Mesenchymal stem cell (in vitro differentiated cells and primary cell): ENCODE measurements around the gene CAMTA1.

Experiments
- DNase-seq: peaks from one replicate; pipeline ENCODE4 v3.0.0-alpha.2; 2013
- H2AFZ ChIP-seq: one replicate; pipeline ENCODE4 v1.6.1; 2013; ENCODE audit warnings: low read depth, mild to moderate bottlenecking, control low read depth, inconsistent platforms, low read length, moderate library complexity
- H2AK5ac ChIP-seq: 2 replicates; pipeline ENCODE4 v1.6.1; 2013; ENCODE audit warnings: low read length, moderate library complexity, mild to moderate bottlenecking, inconsistent platforms; ENCODE audit not compliant: severe bottlenecking
- H2BK120ac ChIP-seq: one replicate; pipeline ENCODE4 v1.6.1; 2013; ENCODE audit warnings: low read depth, mild to moderate bottlenecking, inconsistent platforms, low read length, moderate library complexity
- H2BK12ac ChIP-seq, 2 experiments: one replicate each; pipeline ENCODE4 v1.6.1; 2013; ENCODE audit warnings: inconsistent platforms in 2 of 2, low read length in 2 of 2, mild to moderate bottlenecking in 2 of 2, moderate library complexity in 2 of 2, control low read depth in 1 of 2
- H2BK15ac ChIP-seq: one replicate; pipeline ENCODE4 v1.6.1; 2013; ENCODE audit warnings: mild to moderate bottlenecking, low read depth, inconsistent platforms; ENCODE audit not compliant: poor library complexity, severe bottlenecking
- H2BK5ac ChIP-seq: 2 replicates; pipeline ENCODE4 v1.6.1; 2013; ENCODE audit warnings: low read depth, mild to moderate bottlenecking, low read length, control low read depth, inconsistent platforms; ENCODE audit not compliant: poor library complexity, severe bottlenecking
- H3K14ac ChIP-seq, 2 experiments: one replicate each; pipeline ENCODE4 v1.6.1; 2013; ENCODE audit warnings: inconsistent platforms in 2 of 2, low read length in 2 of 2, control low read depth in 1 of 2, mild to moderate bottlenecking in 1 of 2, moderate library complexity in 1 of 2
- H3K18ac ChIP-seq, 2 experiments: one replicate each; pipeline ENCODE4 v1.6.1; 2013; ENCODE audit warnings: inconsistent platforms in 2 of 2, low read length in 2 of 2, control low read depth in 1 of 2, low read depth in 1 of 2, mild to moderate bottlenecking in 1 of 2
- H3K23ac ChIP-seq, 2 experiments: one replicate each; pipeline ENCODE4 v1.6.1; 2013; ENCODE audit warnings: inconsistent platforms in 2 of 2, low read length in 2 of 2, mild to moderate bottlenecking in 2 of 2, moderate library complexity in 2 of 2, control low read depth in 1 of 2
- H3K27ac ChIP-seq: 2 replicates; pipeline ENCODE4 v1.5.1; 2013; ENCODE audit warnings: mild to moderate bottlenecking, moderate library complexity, low read length, control low read depth, inconsistent platforms; ENCODE audit not compliant: poor library complexity, severe bottlenecking
- H3K27me3 ChIP-seq, 2 experiments: 2 replicates each; pipeline versions ENCODE4 v1.6.1 to v1.7.0; 2013; ENCODE audit warnings: low read length in 2 of 2, mild to moderate bottlenecking in 2 of 2, moderate library complexity in 2 of 2, control low read depth in 1 of 2, inconsistent platforms in 1 of 2; ENCODE audit not compliant: control insufficient read depth in 1 of 2, insufficient read depth in 1 of 2
- H3K36me3 ChIP-seq, 2 experiments: 2 replicates each; pipeline versions ENCODE4 v1.6.1 to v1.7.0; 2013; ENCODE audit warnings: low read length in 2 of 2, control low read depth in 1 of 2, inconsistent platforms in 1 of 2, low read depth in 1 of 2, mild to moderate bottlenecking in 1 of 2; ENCODE audit not compliant: insufficient read depth in 2 of 2, control insufficient read depth in 1 of 2
- H3K4ac ChIP-seq, 2 experiments: one replicate each; pipeline ENCODE4 v1.6.1; 2013; ENCODE audit warnings: inconsistent platforms in 2 of 2, low read length in 2 of 2, mild to moderate bottlenecking in 2 of 2, moderate library complexity in 2 of 2, control low read depth in 1 of 2, low read depth in 1 of 2
- H3K4me1 ChIP-seq: 2 replicates; pipeline ENCODE4 v1.6.1; 2013; ENCODE audit warnings: low read depth, low read length, control low read depth; ENCODE audit not compliant: control insufficient read depth, insufficient read depth
- H3K4me2 ChIP-seq: 2 replicates; pipeline ENCODE4 v1.6.1; 2013; ENCODE audit warnings: low read length, mild to moderate bottlenecking, inconsistent platforms; ENCODE audit not compliant: poor library complexity, severe bottlenecking
- H3K4me3 ChIP-seq, 2 experiments: 2 replicates each; pipeline versions ENCODE4 v1.5.1 to v1.7.0; 2013; ENCODE audit warnings: low read length in 2 of 2, mild to moderate bottlenecking in 2 of 2, control low read depth in 1 of 2, low read depth in 1 of 2; ENCODE audit not compliant: insufficient read depth in 1 of 2
- H3K79me1 ChIP-seq: replicated peaks from 2 replicates; pipeline ENCODE4 v1.6.1; 2013; ENCODE audit warnings: mild to moderate bottlenecking, control low read depth, low read length, inconsistent platforms; ENCODE audit not compliant: poor library complexity, severe bottlenecking
- H3K9ac ChIP-seq: 2 replicates; pipeline ENCODE4 v1.7.0; 2013; ENCODE audit warnings: mild to moderate bottlenecking, low read length, moderate library complexity
- H3K9me3 ChIP-seq: 2 replicates; pipeline ENCODE4 v1.7.0; 2013; ENCODE audit warnings: mild to moderate bottlenecking, low read length; ENCODE audit not compliant: control insufficient read depth
- H4K8ac ChIP-seq: one replicate; pipeline ENCODE4 v1.6.1; 2013; ENCODE audit warnings: inconsistent platforms, mild to moderate bottlenecking, low read length, moderate library complexity
- H4K91ac ChIP-seq: one replicate; pipeline ENCODE4 v1.6.1; 2013; ENCODE audit warnings: mild to moderate bottlenecking, low read length, inconsistent platforms
- WGBS: methylation state at CpG from one replicate; pipeline ENCODE4 v1.1.7; 2013; ENCODE audit warnings: mixed read lengths; 5-methylcytosine and 5-hydroxymethylcytosine counted together

CAMTA1 gene

GRCh38 chr1:7587773-7588456, 802.7 kb downstream of the CAMTA1 start:
- Histone ChIP-seq H3K79me1 (no peaks in the 10 kb centered on the region), H3K36me3 (no peaks in the 10 kb centered on the region), H2BK120ac (no peak overlapping the region), H4K91ac (no peak overlapping the region), H3K9ac (no peak overlapping the region), H2BK5ac (no peak overlapping the region), H3K18ac (no peak overlapping the region), H3K14ac (no peak overlapping the region), H3K27ac (no peak overlapping the region), H4K8ac (no peak overlapping the region), H3K4me1 (peaks cover 1% of the 10 kb centered on the region), H2AFZ (no peak overlapping the region), H2AK5ac (no peak overlapping the region), H3K27me3 (peaks cover 13 to 50% of the 10 kb centered on the region in 2 experiments), H3K23ac (no peak overlapping the region), H2BK15ac (no peak overlapping the region), H3K4me2 (no peak overlapping the region), H3K4me3 (no peak overlapping the region), H3K4ac (no peak overlapping the region), H2BK12ac (no peak overlapping the region), H3K9me3 (no peaks in the 10 kb centered on the region)
- 81% methylated on average over 17 of the region's 17 CpGs for WGBS
- DNase-seq, result no peak

GRCh38 chr1:7588457-7588827, 803.2 kb downstream of the CAMTA1 start:
- no peak overlapping the region for H4K8ac ChIP-seq
- no peak overlapping the region for H3K9ac ChIP-seq
- peaks cover 12 to 53% of the 10 kb centered on the region in 2 experiments for H3K27me3 ChIP-seq
- H3K4me2 ChIP-seq, result no peak overlapping the region
- H2BK120ac ChIP-seq, result no peak overlapping the region
- H3K79me1 ChIP-seq, result no peaks in the 10 kb centered on the region
- no peak overlapping the region for H3K14ac ChIP-seq
- no peak overlapping the region for H2BK15ac ChIP-seq
- 85% methylated on average over 7 of the region's 7 CpGs for WGBS
- H3K4me3 ChIP-seq, result no peak overlapping the region
- H2BK12ac ChIP-seq, result no peak overlapping the region
- no peak overlapping the region for H4K91ac ChIP-seq
- no peak overlapping the region for H2AFZ ChIP-seq
- no peak for DNase-seq
- H3K18ac ChIP-seq, result no peak overlapping the region
- no peak overlapping the region for H3K23ac ChIP-seq
- no peak overlapping the region for H2BK5ac ChIP-seq
- peaks cover 1% of the 10 kb centered on the region for H3K4me1 ChIP-seq
- no peak overlapping the region for H2AK5ac ChIP-seq
- no peaks in the 10 kb centered on the region for H3K9me3 ChIP-seq
- no peak overlapping the region for H3K27ac ChIP-seq
- H3K4ac ChIP-seq, result no peak overlapping the region
- H3K36me3 ChIP-seq, result no peaks in the 10 kb centered on the region

GRCh38 chr1:7589080-7589735, 804.0 kb downstream of the CAMTA1 start:
- H2AK5ac ChIP-seq, result no peak overlapping the region
- no peak overlapping the region for H2AFZ ChIP-seq
- no peak overlapping the region for H3K9ac ChIP-seq
- no peak overlapping the region for H3K4ac ChIP-seq
- H3K4me2 ChIP-seq, result no peak overlapping the region
- no peak overlapping the region for H3K18ac ChIP-seq
- no peaks in the 10 kb centered on the region for H3K9me3 ChIP-seq
- H4K91ac ChIP-seq, result no peak overlapping the region
- no peak overlapping the region for H4K8ac ChIP-seq
- H3K23ac ChIP-seq, result no peak overlapping the region
- 87% methylated on average over 14 of the region's 14 CpGs for WGBS
- H2BK5ac ChIP-seq, result no peak overlapping the region
- H2BK15ac ChIP-seq, result no peak overlapping the region
- H2BK120ac ChIP-seq, result no peak overlapping the region
- H3K4me3 ChIP-seq, result no peak overlapping the region
- H3K36me3 ChIP-seq, result no peaks in the 10 kb centered on the region
- H3K27ac ChIP-seq, result no peak overlapping the region
- H3K14ac ChIP-seq, result no peak overlapping the region
- peaks cover 1% of the 10 kb centered on the region for H3K4me1 ChIP-seq
- no peaks in the 10 kb centered on the region for H3K79me1 ChIP-seq
- no peak overlapping the region for H2BK12ac ChIP-seq
- H3K27me3 ChIP-seq, result peaks cover 8 to 53% of the 10 kb centered on the region in 2 experiments
- no peak for DNase-seq

GRCh38 chr1:7589774-7590425, 804.6 kb downstream of the CAMTA1 start:
- H2BK120ac ChIP-seq, result no peak overlapping the region
- H3K27ac ChIP-seq, result no peak overlapping the region
- no peak overlapping the region for H3K4ac ChIP-seq
- H4K8ac ChIP-seq, result no peak overlapping the region
- H3K18ac ChIP-seq, result no peak overlapping the region
- H2AK5ac ChIP-seq, result no peak overlapping the region
- no peak overlapping the region for H3K9ac ChIP-seq
- no peak overlapping the region for H3K4me3 ChIP-seq
- no peak overlapping the region for H3K4me2 ChIP-seq
- no peak overlapping the region for H3K14ac ChIP-seq
- WGBS, result 77% methylated on average over 9 of the region's 10 CpGs
- H3K36me3 ChIP-seq, result no peaks in the 10 kb centered on the region
- no peaks in the 10 kb centered on the region for H3K9me3 ChIP-seq
- no peak for DNase-seq
- H3K27me3 ChIP-seq, result peaks cover 8 to 58% of the 10 kb centered on the region in 2 experiments
- H3K23ac ChIP-seq, result no peak overlapping the region
- peaks cover 1% of the 10 kb centered on the region for H3K4me1 ChIP-seq
- no peak overlapping the region for H2AFZ ChIP-seq
- no peak overlapping the region for H2BK12ac ChIP-seq
- H2BK5ac ChIP-seq, result no peak overlapping the region
- no peaks in the 10 kb centered on the region for H3K79me1 ChIP-seq
- H2BK15ac ChIP-seq, result no peak overlapping the region
- H4K91ac ChIP-seq, result no peak overlapping the region
